HG02884 (cell line): Measurements from ENCODE around the gene ARFIP2.
A peak's percentile ranks its signal among the peaks of the same experiment; 100 is the strongest.
"Not testable (repeated sequence)": the region's sequence is repeated elsewhere in the genome, so short reads cannot be mapped to it uniquely, and the experiment has no call there.

ENCODE experiments used
- ATAC-seq: cut with Tn5 transposase; IDR thresholded peaks from one replicate; pipeline ENCODE4 v1.9.1; 2021; ENCODE audit warnings: mild to moderate bottlenecking, moderate library complexity; ENCODE audit not compliant: unreplicated experiment

Gene ARFIP2

GRCh38 chr11:6481012-6481923, at the start of gene ARFIP2, which contains the start of gene TIMM10B:
ARFIP2 (minus strand) TSS chr11:6481331; CDS start chr11:6480421, 910 bp downstream.
TIMM10B (plus strand) TSS chr11:6481501; CDS start chr11:6481517, 16 bp downstream.
- peak; percentile 99 for ATAC-seq

DNA sequence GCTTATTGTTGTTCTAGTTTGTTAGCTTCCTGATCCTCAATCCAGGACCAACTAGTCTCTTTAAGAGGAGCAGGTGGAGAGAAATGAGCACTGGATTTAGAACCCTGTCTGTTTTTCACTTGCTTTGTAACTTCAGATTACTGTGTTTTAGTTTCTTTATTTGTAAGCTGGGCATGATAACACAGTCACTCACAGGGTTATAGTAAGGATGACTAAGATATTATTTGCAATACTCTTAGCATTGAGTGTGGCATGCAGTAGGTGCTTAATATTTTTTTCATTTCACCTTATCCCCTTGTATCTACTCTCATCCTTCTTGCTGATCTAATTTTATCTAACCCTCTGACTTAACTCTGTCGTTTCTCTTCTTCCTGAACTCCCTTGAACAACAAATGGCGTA, 49.7 kb upstream of the ARFIP2 start:
- no peak for ATAC-seq

DNA sequence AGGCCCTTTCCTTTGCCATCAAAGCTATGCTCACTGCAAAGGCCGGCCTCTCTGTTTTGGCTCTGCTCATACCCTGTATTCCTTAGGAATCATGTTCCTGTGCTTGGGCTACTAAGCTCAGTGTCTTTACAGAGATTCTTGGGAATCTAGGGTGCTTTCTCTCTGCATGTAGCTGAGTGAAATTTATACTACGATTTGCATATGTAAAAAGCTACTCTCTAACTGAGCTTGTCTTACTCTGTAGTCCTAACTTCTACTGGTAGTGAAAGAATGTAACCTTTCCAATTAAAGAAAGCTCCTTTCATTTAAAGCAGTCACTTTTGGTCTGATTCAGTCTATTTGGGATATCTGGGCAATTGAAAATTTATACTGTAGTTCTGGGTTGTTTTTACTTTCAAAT, 48.1 kb upstream of the ARFIP2 start:
- no peak for ATAC-seq

- ATAC-seq, result no peak
Measured at GRCh38 chr11:6526411-6527135, 45.4 kb upstream of the ARFIP2 start.

- ATAC-seq, result no peak
Measured at GRCh38 chr11:6523253-6523652, 42.1 kb upstream of the ARFIP2 start.

DNA sequence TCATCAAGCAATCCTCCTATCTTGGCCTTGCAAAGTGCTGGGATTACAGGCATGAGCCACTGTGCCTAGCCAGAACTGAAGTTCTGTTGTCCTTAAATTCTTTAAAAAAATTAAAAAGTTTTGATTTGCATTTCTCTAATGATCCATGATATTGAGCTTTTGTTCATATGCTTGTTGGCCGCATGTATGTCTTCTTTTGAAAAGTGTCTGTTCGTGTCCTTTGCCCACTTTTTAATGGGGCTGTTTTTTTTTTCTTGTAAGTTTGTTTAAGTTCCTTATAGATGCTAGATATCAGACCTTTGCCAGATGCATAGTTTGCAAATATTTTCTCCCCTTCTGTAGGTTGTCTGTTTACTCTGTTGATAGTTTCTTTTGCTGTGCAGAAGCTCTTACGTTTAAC, 40.8 kb upstream of the ARFIP2 start:
- ATAC-seq, result not testable (repeated sequence)

GRCh38 chr11:6520265-6520664, 39.1 kb upstream of the ARFIP2 start:
- no peak for ATAC-seq

DNA sequence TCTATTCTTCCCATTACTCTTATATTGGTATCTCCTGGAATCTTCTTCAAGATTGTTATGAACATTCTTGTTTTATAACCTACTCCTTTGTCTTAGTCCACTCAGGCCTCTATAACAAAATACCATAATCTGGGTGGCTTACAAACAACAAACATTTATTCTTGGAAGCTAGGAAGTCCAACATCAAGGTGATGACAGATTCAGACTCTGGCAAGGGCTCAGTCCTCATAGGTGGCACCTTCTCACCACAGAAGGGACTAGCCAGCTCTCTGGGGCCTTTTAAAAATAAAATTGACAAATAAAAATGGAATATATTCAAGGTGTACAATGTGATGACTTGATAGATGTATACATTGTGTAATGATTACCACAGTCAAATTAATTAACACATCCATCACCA, 35.7 kb upstream of the ARFIP2 start:
- ATAC-seq, result no peak

DNA sequence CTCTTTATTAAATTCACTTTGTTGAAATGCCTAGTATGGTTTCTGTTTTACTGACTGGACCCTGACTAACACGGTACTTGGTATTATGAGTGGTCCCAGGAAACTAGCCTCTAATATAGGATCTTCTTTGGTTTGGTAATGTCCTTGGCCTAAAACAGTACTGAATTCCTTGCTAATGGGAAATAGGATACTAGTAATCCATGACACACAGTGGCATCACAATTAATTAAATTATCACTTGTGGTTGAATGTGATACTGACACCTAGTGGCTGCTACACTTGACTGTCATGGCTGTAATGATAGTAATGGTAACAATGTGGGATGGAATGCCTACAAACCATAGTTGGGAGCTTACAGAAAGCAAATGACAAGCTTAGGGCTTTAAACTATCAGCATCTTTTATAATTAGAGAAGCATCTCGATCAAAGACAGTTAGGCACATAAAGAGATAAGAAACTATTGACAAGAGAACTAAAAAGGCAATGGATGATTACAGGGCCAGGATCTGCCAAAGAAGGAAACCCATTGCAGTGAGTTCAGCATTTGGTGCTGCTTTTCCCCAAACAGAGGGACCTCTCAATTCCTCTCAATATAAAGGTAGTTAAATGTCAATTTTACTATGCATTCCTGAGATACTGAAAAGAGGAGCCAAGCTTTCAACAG, 24.6 kb upstream of the ARFIP2 start:
- no peak for ATAC-seq

GRCh38 chr11:6504166-6504565, 23.0 kb upstream of the ARFIP2 start:
- ATAC-seq, result no peak

DNA sequence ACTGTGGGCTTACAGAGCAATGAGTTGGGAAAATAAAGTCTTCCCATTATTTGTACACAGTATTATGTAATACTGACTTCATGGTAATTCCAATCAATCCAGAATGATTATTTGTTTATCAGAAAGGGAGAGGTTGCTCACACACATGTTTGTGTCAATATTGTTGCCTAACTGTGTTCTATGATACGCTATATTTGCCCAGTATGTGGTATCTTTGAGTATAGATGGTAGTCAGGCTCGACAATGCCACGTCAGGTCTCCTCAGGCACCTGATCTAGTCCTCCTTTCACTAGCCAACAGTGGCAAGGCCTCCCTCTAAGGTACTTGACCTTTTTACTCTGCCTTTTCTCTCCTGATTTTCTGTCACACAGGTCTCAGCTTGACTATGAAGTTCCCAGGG, 21.3 kb upstream of the ARFIP2 start:
- ATAC-seq, result no peak

- ATAC-seq, result no peak
Measured at GRCh38 chr11:6498544-6498943, 17.4 kb upstream of the ARFIP2 start.

DNA sequence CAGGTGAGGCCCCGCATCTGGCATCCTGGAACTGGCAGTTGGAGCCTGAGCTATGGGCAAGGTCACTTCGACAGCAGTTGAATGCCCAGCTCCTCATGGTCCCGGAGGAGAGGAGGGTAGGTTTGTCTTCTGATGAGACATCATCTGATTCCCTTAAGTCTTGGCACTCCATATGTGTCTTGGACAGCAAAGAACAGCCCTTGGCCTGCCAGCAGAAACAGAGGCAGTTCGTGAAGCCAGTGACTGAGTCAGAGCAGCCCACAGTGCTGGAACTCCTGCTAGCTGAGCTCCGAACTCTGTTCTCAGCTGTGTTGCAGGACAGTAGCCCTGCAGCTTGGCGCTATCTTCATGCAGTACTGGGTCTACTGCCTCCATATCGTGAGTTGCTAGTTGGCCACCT, 17.0 kb upstream of the ARFIP2 start:
- ATAC-seq, result no peak

DNA sequence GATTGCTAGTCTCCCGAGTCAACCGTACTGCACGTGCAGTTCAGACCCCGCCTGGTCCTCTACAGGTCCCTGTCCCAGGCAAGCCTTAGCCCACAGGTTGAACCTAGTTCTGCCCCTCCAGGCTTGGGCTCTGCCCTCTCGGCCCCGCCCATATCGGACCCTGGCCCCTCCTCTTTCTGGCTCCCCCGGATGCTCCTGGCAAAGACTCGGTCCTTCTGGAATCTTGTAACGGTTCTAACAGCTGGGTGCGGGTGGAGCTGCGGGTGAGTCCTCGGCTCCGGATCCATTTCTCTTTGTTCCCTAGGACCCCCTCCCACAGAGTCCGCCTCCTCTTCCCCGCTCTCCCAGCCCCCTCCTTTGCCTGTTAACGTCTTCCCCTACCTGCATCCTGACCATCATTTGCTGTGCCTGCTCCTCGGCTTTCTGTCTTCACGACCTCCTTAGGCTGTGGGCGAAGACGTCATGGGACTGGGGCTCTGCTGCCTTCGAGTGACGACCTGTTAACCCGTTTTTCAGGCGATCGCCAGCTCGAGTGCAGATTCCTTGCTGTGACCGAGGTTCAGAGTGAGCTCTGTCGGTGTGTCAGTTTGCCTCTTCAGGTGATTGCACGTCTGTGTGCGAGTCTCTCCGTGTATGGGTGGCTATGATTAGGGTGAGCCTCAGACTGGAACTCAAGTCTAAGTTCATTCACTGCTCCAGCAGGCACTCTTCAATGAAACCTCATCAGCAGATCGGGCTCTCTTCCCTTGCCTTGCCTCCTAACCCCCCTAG, 16.1 kb upstream of the ARFIP2 start, which contains the start of gene DNHD1:
DNHD1 (plus strand) TSS at position 212 of the 771 bp plus-strand sequence. CDS start 936 bp downstream, outside the sequence.
- no peak for ATAC-seq

DNA sequence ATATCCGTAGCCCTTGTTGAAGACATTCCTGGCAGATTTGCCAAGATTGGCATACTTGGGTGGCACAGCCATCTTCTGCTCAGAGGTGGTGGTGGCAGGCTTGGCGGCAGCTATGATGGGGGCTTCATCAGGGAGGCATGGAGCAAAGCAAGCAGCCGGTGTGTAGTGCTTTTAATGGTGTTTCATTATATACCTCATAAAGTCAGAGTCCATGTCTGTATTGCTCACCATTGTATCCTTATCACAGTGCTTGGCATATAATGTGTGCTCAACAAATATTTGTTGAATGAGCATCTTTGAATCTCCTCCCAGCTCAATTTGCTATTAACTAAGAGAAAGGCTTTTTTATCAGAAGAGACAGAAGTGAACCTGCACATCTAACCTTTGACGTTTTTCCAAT, 8.2 kb upstream of the ARFIP2 start:
- no peak for ATAC-seq

GRCh38 chr11:6488821-6489220, 7.7 kb upstream of the ARFIP2 start:
- no peak for ATAC-seq

GRCh38 chr11:6488342-6488741, 7.2 kb upstream of the ARFIP2 start:
- no peak for ATAC-seq

- no peak for ATAC-seq
Measured at GRCh38 chr11:6486938-6487337, 5.8 kb upstream of the ARFIP2 start.

DNA sequence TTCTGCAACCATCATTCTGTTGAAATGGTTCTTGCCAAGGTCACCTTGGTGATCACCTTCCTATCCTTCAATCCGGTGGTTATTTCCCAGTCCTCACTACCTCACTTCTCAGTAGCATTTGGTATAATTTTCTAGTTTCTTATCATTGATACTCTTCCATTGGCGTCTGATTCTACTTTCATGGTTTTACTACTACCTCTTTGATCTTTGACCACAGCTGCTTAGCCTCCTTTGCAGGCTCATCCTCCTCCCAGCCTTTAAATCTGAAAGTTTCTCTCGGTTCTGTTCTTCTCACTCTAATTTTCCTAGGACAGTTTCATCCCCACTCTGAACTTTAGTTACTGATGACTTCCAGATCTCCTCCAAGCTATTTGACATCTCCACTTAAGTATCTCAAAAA, 5.1 kb upstream of the ARFIP2 start:
- ATAC-seq, result no peak

- ATAC-seq, result no peak
Measured at GRCh38 chr11:6485661-6486060, 4.5 kb upstream of the ARFIP2 start.

DNA sequence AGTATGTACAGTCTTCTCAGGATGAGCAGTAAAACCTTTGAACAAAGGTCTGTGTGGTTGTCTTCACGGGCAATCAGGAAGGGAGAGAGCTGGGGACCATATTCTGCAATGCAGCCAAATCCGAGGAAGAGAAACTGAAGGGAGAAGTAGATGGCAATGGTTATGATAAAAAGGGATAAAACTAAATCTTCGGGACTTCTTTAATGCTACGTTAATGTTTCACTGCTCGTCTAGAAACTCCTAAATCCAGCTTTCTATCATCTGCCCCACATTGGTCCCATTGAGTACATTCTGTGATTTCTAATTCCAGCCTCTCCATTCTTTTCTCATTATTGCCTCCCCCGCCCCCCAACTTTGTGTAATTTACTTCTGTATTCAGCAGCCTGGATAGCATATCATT, 1.9 kb upstream of the ARFIP2 start:
- no peak for ATAC-seq
